Loucy (cell line): ENCODE data around the gene ACBD7.

Experiments used
- H2AFZ ChIP-seq: fragments of 200-600 bp; sonication (generic); 2 replicates; pipeline ENCODE4 v1.6.0; 2016; ENCODE audit warnings: antibody characterized with exemption, mild to moderate bottlenecking, low read length, moderate library complexity
- H3F3A ChIP-seq: fragments of 200-600 bp; 2 replicates; pipeline ENCODE4 v1.6.0; 2016; ENCODE audit warnings: antibody characterized with exemption, low read depth, mild to moderate bottlenecking
- H3K27me3 ChIP-seq: fragments of 200-600 bp; sonication (generic); 2 replicates; pipeline ENCODE4 v1.6.1; 2014; ENCODE audit warnings: low read length, mild to moderate bottlenecking; ENCODE audit not compliant: insufficient read depth, poor library complexity, severe bottlenecking
- H3K36me3 ChIP-seq: fragments of 200-600 bp; sonication (generic); 2 replicates; pipeline ENCODE4 v1.6.1; 2016; ENCODE audit warnings: low read length; ENCODE audit not compliant: insufficient read depth
- H3K4me1 ChIP-seq: fragments of 200-600 bp; sonication (generic); 2 replicates; pipeline ENCODE4 v1.5.1; 2014; ENCODE audit warnings: low read length, mild to moderate bottlenecking; ENCODE audit not compliant: insufficient read depth, poor library complexity, severe bottlenecking
- H3K4me2 ChIP-seq: fragments of 200-600 bp; sonication (generic); 2 replicates; pipeline ENCODE4 v1.6.0; 2014; ENCODE audit warnings: antibody characterized with exemption, low read length, low read depth, mild to moderate bottlenecking; ENCODE audit not compliant: poor library complexity, severe bottlenecking
- H3K4me3 ChIP-seq: fragments of 200-600 bp; sonication (generic); 2 replicates; pipeline ENCODE4 v1.5.1; 2014; ENCODE audit warnings: low read length, mild to moderate bottlenecking, mixed read lengths; ENCODE audit not compliant: poor library complexity, severe bottlenecking
- H3K79me2 ChIP-seq: fragments of 200-600 bp; sonication (generic); 2 replicates; pipeline ENCODE4 v1.6.1; 2014; ENCODE audit warnings: low read length; ENCODE audit not compliant: insufficient read depth
- H3K9ac ChIP-seq: fragments of 200-600 bp; sonication (generic); 2 replicates; pipeline ENCODE4 v1.6.0; 2014; ENCODE audit warnings: mild to moderate bottlenecking, low read depth, low read length, moderate library complexity; ENCODE audit not compliant: poor library complexity, severe bottlenecking
- H3K9me2 ChIP-seq: fragments of 200-600 bp; sonication (generic); replicated peaks from 2 replicates; pipeline ENCODE4 v1.6.1; 2016; ENCODE audit warnings: low read depth, low read length, mixed read lengths
- H3K9me3 ChIP-seq: fragments of 200-600 bp; sonication (generic); 2 replicates; pipeline ENCODE4 v1.6.1; 2014; ENCODE audit warnings: mild to moderate bottlenecking, antibody characterized with exemption, low read length, low read depth; ENCODE audit not compliant: insufficient read depth
- H4K20me1 ChIP-seq: fragments of 200-600 bp; sonication (generic); 2 replicates; pipeline ENCODE4 v1.6.0; 2014; ENCODE audit warnings: antibody characterized with exemption, low read length, mild to moderate bottlenecking; ENCODE audit not compliant: insufficient read depth, poor library complexity, severe bottlenecking
- CTCF ChIP-seq: fragments of 200-600 bp; sonication (generic); conservative IDR thresholded peaks from 2 replicates; pipeline ENCODE4 v1.5.1; 2014; ENCODE audit warnings: mild to moderate bottlenecking, antibody characterized with exemption, low read length
- EZH2phosphoT487 ChIP-seq: fragments of 200-600 bp; IDR thresholded peaks from 2 replicates; pipeline ENCODE4 v1.6.1; 2018; ENCODE audit warnings: antibody characterized with exemption, mild to moderate bottlenecking, moderate library complexity, borderline replicate concordance

The ACBD7 gene

GRCh38 chr10:15088428-15089261, at the start of gene ACBD7:
ACBD7 (minus strand) TSS chr10:15088776; CDS start chr10:15088728, 48 bp downstream.
- H3K4me1 ChIP-seq, result peaks cover 36% of the 10 kb centered on the region
- H3K9me2 ChIP-seq, result no peaks in the 10 kb centered on the region
- peak within 1 kb of the TSS; percentile 77 for H3K9ac ChIP-seq
- no peaks in the 10 kb centered on the region for H3K36me3 ChIP-seq
- no peaks in the 10 kb centered on the region for H3K9me3 ChIP-seq
- peaks cover 32% of the 10 kb centered on the region for H3K79me2 ChIP-seq
- H3K4me2 ChIP-seq, result peak within 1 kb of the TSS; percentile 81
- no peak for TF ChIP-seq EZH2phosphoT487
- 0 out of 2 replicates have a peak, but pooled peaks have one; percentile 10 for TF ChIP-seq CTCF
- H2AFZ ChIP-seq, result peak within 1 kb of the TSS; percentile 89
- H3F3A ChIP-seq, result 0 out of 2 replicates have a peak, but pooled peaks cover 2% of the 10 kb centered on the region
- peak within 1 kb of the TSS; percentile 82 for H3K4me3 ChIP-seq
- no peaks in the 10 kb centered on the region for H3K27me3 ChIP-seq
- H4K20me1 ChIP-seq, result no peaks in the 10 kb centered on the region

- Histone ChIP-seq H4K20me1 (no peaks in the 10 kb centered on the region), H3K9ac (no peak overlapping the region), H3K4me1 (peaks cover 26% of the 10 kb centered on the region), H3K79me2 (peaks cover 21% of the 10 kb centered on the region), H3F3A (peaks cover 17% of the 10 kb centered on the region; the same call in 1 of the 2 replicates), H3K4me2 (no peak overlapping the region), H2AFZ (no peak overlapping the region), H3K36me3 (peaks cover 66% of the 10 kb centered on the region; the same call in 1 of the 2 replicates), H3K27me3 (no peaks in the 10 kb centered on the region), H3K4me3 (no peak overlapping the region), H3K9me3 (no peaks in the 10 kb centered on the region), H3K9me2 (no peaks in the 10 kb centered on the region)
- TF ChIP-seq CTCF, result no peak
- no peak for TF ChIP-seq EZH2phosphoT487
Observed at GRCh38 chr10:15137636-15138035, 49.1 kb upstream of the ACBD7 start.

GRCh38 chr10:15137036-15137359, 48.4 kb upstream of the ACBD7 start:
- H3K4me2 ChIP-seq, result no peak overlapping the region
- H3K36me3 ChIP-seq, result peaks cover 68% of the 10 kb centered on the region; the same call in 1 of the 2 replicates
- H3F3A ChIP-seq, result peaks cover 11% of the 10 kb centered on the region; the same call in 1 of the 2 replicates
- H3K4me3 ChIP-seq, result no peak overlapping the region
- H3K9ac ChIP-seq, result no peak overlapping the region
- no peaks in the 10 kb centered on the region for H3K9me2 ChIP-seq
- H3K79me2 ChIP-seq, result peaks cover 17% of the 10 kb centered on the region
- peaks cover 19% of the 10 kb centered on the region for H3K4me1 ChIP-seq
- H3K9me3 ChIP-seq, result no peaks in the 10 kb centered on the region
- TF ChIP-seq EZH2phosphoT487 (no peak), CTCF (no peak)
- H2AFZ ChIP-seq, result no peak overlapping the region
- H3K27me3 ChIP-seq, result no peaks in the 10 kb centered on the region
- no peaks in the 10 kb centered on the region for H4K20me1 ChIP-seq
